Fibroblast of gingiva (primary cell): Measurements from ENCODE around the gene PPP1R1B.

ENCODE experiments used
- DNase-seq: peaks from one replicate; pipeline ENCODE4 v3.0.0-alpha.2; 2011; ENCODE audit warnings: low read depth

PPP1R1B gene

DNA sequence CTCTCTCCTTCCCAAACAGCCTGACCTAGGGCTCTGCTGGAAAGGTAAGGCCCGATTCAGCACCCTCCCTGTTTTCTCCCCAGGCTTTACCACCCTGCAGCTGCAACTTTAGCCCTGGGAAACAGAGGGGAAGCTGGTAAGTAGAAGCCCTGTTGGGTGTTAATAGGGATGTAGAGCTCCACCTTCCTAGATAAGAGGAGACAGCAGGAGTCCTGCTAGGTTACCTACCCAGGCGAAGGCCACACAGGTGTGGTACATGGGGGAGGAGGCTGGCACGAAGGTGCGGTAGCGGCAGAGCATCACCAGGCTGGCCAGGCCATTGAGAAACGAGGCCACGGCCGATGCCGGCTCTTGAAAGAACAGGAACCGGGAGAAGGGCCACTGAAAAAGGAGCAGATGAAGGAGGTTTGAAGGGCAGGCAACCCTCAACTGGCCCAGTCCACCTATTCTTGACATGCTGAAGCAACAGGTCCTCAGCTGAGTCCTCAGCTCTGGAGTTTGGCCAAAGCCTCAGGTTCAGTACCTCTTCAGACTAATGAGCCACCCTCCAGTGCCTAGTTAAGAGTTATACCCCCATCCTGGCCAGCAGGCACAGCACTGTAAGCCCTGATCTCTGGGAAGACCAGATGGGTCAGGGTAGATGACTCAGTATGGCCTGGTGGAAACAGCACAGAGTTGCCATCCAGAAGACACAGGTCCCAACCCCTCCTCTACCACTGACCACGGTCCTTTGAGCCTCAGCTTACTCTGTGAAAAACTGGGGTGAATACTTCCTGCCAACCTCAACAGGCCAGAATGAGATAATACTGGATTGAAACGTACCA is 57.8 kb downstream of the PPP1R1B start:
- no peak for DNase-seq
